HEK293T (cell line): ENCODE results near the gene LINC00305.

ENCODE experiments used
- ARNT ChIP-seq: fragments of 450-650 bp; IDR thresholded peaks from 2 replicates; pipeline ENCODE4 v1.6.1; 2017; ENCODE audit warnings: mild to moderate bottlenecking
- BHLHE40 ChIP-seq: fragments of 450-650 bp; IDR thresholded peaks from 2 replicates; pipeline ENCODE4 v1.6.1; 2016; ENCODE audit warnings: mild to moderate bottlenecking, moderate library complexity, borderline replicate concordance
- CTBP1 ChIP-seq: fragments of 450-650 bp; IDR thresholded peaks from 2 replicates; pipeline ENCODE4 v1.6.1; 2016; ENCODE audit warnings: borderline replicate concordance
- ELF4 ChIP-seq: fragments of 450-650 bp; IDR thresholded peaks from 2 replicates; pipeline ENCODE4 v1.6.1; 2017; ENCODE audit warnings: antibody characterized with exemption
- FOXA1 ChIP-seq: fragments of 450-650 bp; IDR thresholded peaks from 2 replicates; pipeline ENCODE4 v1.6.1; 2016; ENCODE audit warnings: mild to moderate bottlenecking
- FOXK2 ChIP-seq: fragments of 450-650 bp; IDR thresholded peaks from 2 replicates; pipeline ENCODE4 v1.6.1; 2016; ENCODE audit warnings: mild to moderate bottlenecking
- HDGF ChIP-seq: fragments of 450-650 bp; IDR thresholded peaks from 2 replicates; pipeline ENCODE4 v1.6.1; 2017; ENCODE audit warnings: antibody characterized with exemption, borderline replicate concordance
- NFRKB ChIP-seq: fragments of 450-650 bp; IDR thresholded peaks from 2 replicates; pipeline ENCODE4 v1.6.1; 2016; ENCODE audit warnings: mild to moderate bottlenecking, moderate library complexity
- PKNOX1 ChIP-seq: fragments of 450-650 bp; IDR thresholded peaks from 2 replicates; pipeline ENCODE4 v1.6.1; 2016
- SP1 ChIP-seq: fragments of 450-650 bp; IDR thresholded peaks from 2 replicates; pipeline ENCODE4 v1.6.1; 2017
- SUZ12 ChIP-seq: fragments of 450-650 bp; IDR thresholded peaks from 2 replicates; pipeline ENCODE4 v1.6.1; 2016; ENCODE audit warnings: mild to moderate bottlenecking
- TARDBP ChIP-seq: fragments of 450-650 bp; IDR thresholded peaks from 2 replicates; pipeline ENCODE4 v1.6.1; 2016
- ZNF384 ChIP-seq: fragments of 450-650 bp; IDR thresholded peaks from 2 replicates; pipeline ENCODE4 v1.6.1; 2016

- no peak for TF ChIP-seq TARDBP
- no peak for TF ChIP-seq ELF4
- TF ChIP-seq ZNF384, result no peak
- TF ChIP-seq PKNOX1, result no peak
- TF ChIP-seq HDGF, result no peak
- TF ChIP-seq FOXK2, result no peak
- TF ChIP-seq NFRKB, result no peak
- TF ChIP-seq FOXA1, result no peak
- no peak for TF ChIP-seq CTBP1
- TF ChIP-seq SP1, result no peak
- TF ChIP-seq SUZ12, result no peak
- TF ChIP-seq ARNT, result no peak
- TF ChIP-seq BHLHE40, result no peak
These were observed at the start of gene LINC00305 for GRCh38 chr18:64148988-64149387.
